PC-3 (cell line): ENCODE measurements around the gene FBXL16. TPM values are rescaled to one million over a fixed set of nuclear protein-coding genes. Genes with fewer than 3 reads are reported as not detected.

Source experiments
- ATAC-seq: fragments of 200-7000 bp; cut with Tn5 transposase; 2 replicates; pipeline ENCODE4 v1.9.1; 2020; ENCODE audit warnings: mild to moderate bottlenecking, moderate library complexity
- BruUV-seq: library from RNA; stranded (reverse); fragments of 400-500 nt; replicated peaks from 2 replicates; lab custom pipeline; 2021; lab: Mats Ljungman, UMichigan
- CTCF ChIA-PET: fragments of 300-600 bp; sonication (Branson Sonifier 250); formaldehyde crosslinking; loops from one replicate; lab custom pipeline; 2022; ENCODE audit warnings: antibody characterized with exemption; lab: Charles Lee
- POLR2A ChIA-PET: fragments of 300-600 bp; sonication (Branson Sonifier 250); formaldehyde crosslinking; loops from one replicate; lab custom pipeline; 2022; ENCODE audit warnings: antibody characterized with exemption; ENCODE audit not compliant: unreplicated experiment; lab: Charles Lee
- DNase-seq: peaks from one replicate; pipeline ENCODE4 v3.0.0-alpha.2; 2015
- H2AFZ ChIP-seq: fragments of 300-600 bp; sonication (generic); 2 replicates; pipeline ENCODE4 v1.6.0; 2016; ENCODE audit warnings: antibody characterized with exemption, low read length
- H3F3A ChIP-seq: fragments of 300-600 bp; sonication (generic); one replicate; pipeline ENCODE4 v1.6.0; 2017; ENCODE audit warnings: antibody characterized with exemption, low read length, control low read depth, mild to moderate bottlenecking; ENCODE audit not compliant: unreplicated experiment
- H3K27ac ChIP-seq: fragments of 300-600 bp; sonication (generic); 2 replicates; pipeline ENCODE4 v1.5.1; 2016; ENCODE audit warnings: mild to moderate bottlenecking, low read length
- H3K27me3 ChIP-seq: fragments of 300-600 bp; sonication (generic); 2 replicates; pipeline ENCODE4 v1.6.1; 2016; ENCODE audit warnings: low read length, mixed read lengths
- H3K36me3 ChIP-seq: fragments of 300-600 bp; sonication (generic); 2 replicates; pipeline ENCODE4 v1.6.1; 2016; ENCODE audit warnings: low read depth, mixed run types, low read length, mixed read lengths
- H3K4me1 ChIP-seq: fragments of 300-600 bp; sonication (generic); 2 replicates; pipeline ENCODE4 v1.5.1; 2016; ENCODE audit warnings: low read length; ENCODE audit not compliant: insufficient read depth
- H3K4me2 ChIP-seq: fragments of 300-600 bp; sonication (generic); 2 replicates; pipeline ENCODE4 v1.6.0; 2016; ENCODE audit warnings: low read length
- H3K4me3 ChIP-seq: fragments of 300-600 bp; sonication (generic); 2 replicates; pipeline ENCODE4 v1.5.1; 2016; ENCODE audit warnings: mild to moderate bottlenecking, low read length, mixed read lengths
- H3K79me2 ChIP-seq: fragments of 300-600 bp; sonication (generic); 2 replicates; pipeline ENCODE4 v1.6.1; 2017; ENCODE audit warnings: low read length, mixed read lengths
- H3K9ac ChIP-seq: fragments of 300-600 bp; sonication (generic); 2 replicates; pipeline ENCODE4 v1.6.0; 2016; ENCODE audit warnings: mild to moderate bottlenecking, low read length
- H3K9me2 ChIP-seq: fragments of 300-600 bp; sonication (generic); replicated peaks from 2 replicates; pipeline ENCODE4 v1.6.1; 2016; ENCODE audit warnings: mixed run types, low read length, mixed read lengths
- H3K9me3 ChIP-seq: fragments of 300-600 bp; sonication (generic); 2 replicates; pipeline ENCODE4 v1.6.1; 2016; ENCODE audit warnings: low read length, mixed read lengths
- H4K20me1 ChIP-seq: fragments of 300-600 bp; sonication (generic); 2 replicates; pipeline ENCODE4 v1.6.1; 2016; ENCODE audit warnings: low read length, mixed read lengths
- EZH2 ChIP-seq: fragments of 300-600 bp; sonication (generic); IDR thresholded peaks from one replicate; pipeline ENCODE4 v1.6.1; 2017; ENCODE audit warnings: antibody characterized with exemption, mild to moderate bottlenecking, low read length; ENCODE audit not compliant: unreplicated experiment
- EZH2phosphoT487 ChIP-seq: fragments of 300-600 bp; sonication (generic); IDR thresholded peaks from 2 replicates; pipeline ENCODE4 v1.6.1; 2018; ENCODE audit warnings: mild to moderate bottlenecking, antibody characterized with exemption, low read length, borderline replicate concordance
- intact Hi-C: fragments of 100-400 bp; cut with micrococcal nuclease; formaldehyde crosslinking; loops from 2 replicates; pipeline ENCODE4 v1.9.0; 2023
- total RNA-seq: library from RNA; depleted of rRNA; stranded (reverse); fragments of >200 nt; gene quantifications from 2 replicates; pipeline ENCODE4 v1.2.3, GENCODE V29; 2014
- TF ChIP-seq, protein P1 (sequence below): fragments of 300-600 bp; sonication (generic); conservative IDR thresholded peaks from 2 replicates; pipeline ENCODE4 v1.5.1; 2017; ENCODE audit warnings: antibody characterized with exemption, low read depth, mild to moderate bottlenecking, low read length

FBXL16 gene
- total RNA-seq, 1 experiment from 2014 or later = 7.5 TPM

DNA sequence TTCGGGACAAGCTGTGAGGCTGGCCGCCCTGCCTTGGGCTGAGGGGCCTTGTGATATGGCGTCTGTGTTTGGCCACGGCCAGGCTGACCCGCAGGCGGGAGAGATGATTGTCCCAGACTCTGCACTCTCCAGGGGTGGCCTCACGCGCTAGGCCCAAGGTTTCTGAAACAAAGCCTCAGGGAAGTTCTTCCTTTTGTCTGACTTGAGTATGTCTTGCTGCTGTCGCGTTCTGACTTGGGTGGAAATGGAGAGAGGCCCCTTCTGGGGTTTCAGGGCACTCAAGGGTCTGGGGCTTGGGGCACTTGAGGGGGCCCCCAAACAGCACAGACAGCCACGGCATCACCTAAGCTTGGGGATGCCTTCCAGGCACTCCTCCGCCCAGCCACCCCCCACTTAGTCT is 5.5 kb upstream of the FBXL16 start:
- Histone ChIP-seq H4K20me1 (no peaks in the 10 kb centered on the region), H3K9me3 (no peaks in the 10 kb centered on the region), H3K27ac (no peak overlapping the region), H3K4me2 (no peak overlapping the region), H3F3A (no peaks in the 10 kb centered on the region), H2AFZ (no peak overlapping the region), H3K36me3 (no peaks in the 10 kb centered on the region), H3K9me2 (no peaks in the 10 kb centered on the region), H3K9ac (no peak overlapping the region), H3K4me1 (peaks cover 16% of the 10 kb centered on the region), H3K4me3 (no peak overlapping the region), H3K79me2 (peaks cover 8% of the 10 kb centered on the region), H3K27me3 (peaks cover 26% of the 10 kb centered on the region)
- POLR2A ChIA-PET = no interaction called here
- TF ChIP-seq, protein P1, sequence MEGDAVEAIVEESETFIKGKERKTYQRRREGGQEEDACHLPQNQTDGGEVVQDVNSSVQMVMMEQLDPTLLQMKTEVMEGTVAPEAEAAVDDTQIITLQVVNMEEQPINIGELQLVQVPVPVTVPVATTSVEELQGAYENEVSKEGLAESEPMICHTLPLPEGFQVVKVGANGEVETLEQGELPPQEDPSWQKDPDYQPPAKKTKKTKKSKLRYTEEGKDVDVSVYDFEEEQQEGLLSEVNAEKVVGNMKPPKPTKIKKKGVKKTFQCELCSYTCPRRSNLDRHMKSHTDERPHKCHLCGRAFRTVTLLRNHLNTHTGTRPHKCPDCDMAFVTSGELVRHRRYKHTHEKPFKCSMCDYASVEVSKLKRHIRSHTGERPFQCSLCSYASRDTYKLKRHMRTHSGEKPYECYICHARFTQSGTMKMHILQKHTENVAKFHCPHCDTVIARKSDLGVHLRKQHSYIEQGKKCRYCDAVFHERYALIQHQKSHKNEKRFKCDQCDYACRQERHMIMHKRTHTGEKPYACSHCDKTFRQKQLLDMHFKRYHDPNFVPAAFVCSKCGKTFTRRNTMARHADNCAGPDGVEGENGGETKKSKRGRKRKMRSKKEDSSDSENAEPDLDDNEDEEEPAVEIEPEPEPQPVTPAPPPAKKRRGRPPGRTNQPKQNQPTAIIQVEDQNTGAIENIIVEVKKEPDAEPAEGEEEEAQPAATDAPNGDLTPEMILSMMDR = no peak
- TF ChIP-seq EZH2phosphoT487 (no peak), EZH2 (no peak)
- CTCF ChIA-PET = no interaction called here
- DNase-seq (no peak), ATAC-seq (no peak)
- intact Hi-C loops = loop anchor here (10.0 kb wide), 1 partner anchor 74 kb away; the partner anchor contains the start of genes CHTF18 and RPUSD1
- BruUV-seq = no TSS peak

DNA sequence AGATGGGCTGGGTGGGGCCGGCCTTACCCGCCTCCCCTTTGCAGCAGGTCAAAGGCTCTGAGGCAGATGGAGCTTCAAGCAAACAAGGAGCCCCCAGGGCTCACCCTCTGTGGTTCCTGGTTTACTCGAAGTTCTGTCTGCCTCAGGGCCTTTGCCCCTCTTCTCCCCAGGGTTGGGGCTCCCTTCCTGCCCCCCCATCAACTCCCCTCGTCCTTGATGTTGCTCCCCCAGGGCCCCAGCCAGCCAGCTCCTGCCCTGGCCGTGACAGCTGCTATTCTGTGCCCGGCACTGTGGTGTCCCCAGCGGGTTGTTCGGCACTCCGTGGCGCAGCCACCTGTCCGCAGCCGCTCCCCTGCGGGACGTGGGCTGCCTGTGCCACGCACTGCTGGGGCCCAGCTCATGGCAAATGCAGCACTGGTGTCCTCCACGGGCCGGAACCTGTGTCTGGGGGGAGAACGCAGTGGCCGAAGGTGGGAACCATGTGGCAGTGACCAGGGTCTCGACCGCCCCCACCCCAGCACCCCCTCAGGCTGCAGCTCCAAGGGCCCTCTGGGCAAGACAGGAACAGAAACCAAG is 5.0 kb upstream of the FBXL16 start:
- H3K79me2 ChIP-seq = peaks cover 4% of the 10 kb centered on the region; the same call in 1 of the 2 replicates
- no peak overlapping the region for H3K27ac ChIP-seq
- no peak overlapping the region for H3K4me3 ChIP-seq
- H3K9ac ChIP-seq = no peak overlapping the region
- H3K27me3 ChIP-seq = peaks cover 26% of the 10 kb centered on the region
- no TSS peak for BruUV-seq
- no peak overlapping the region for H2AFZ ChIP-seq
- TF ChIP-seq EZH2 (no peak), EZH2phosphoT487 (no peak)
- TF ChIP-seq, protein P1 = no peak
- H3K4me1 ChIP-seq = peaks cover 16% of the 10 kb centered on the region
- ATAC-seq (no peak), DNase-seq (no peak)
- CTCF ChIA-PET = no interaction called here
- H3K9me3 ChIP-seq = no peaks in the 10 kb centered on the region
- H3K9me2 ChIP-seq = no peaks in the 10 kb centered on the region
- POLR2A ChIA-PET = no interaction called here
- H4K20me1 ChIP-seq = no peaks in the 10 kb centered on the region
- H3F3A ChIP-seq = no peaks in the 10 kb centered on the region
- intact Hi-C loops = loop anchor here (10.0 kb wide), 1 partner anchor 74 kb away; the partner anchor contains the start of genes CHTF18 and RPUSD1
- H3K4me2 ChIP-seq = no peak overlapping the region
- no peaks in the 10 kb centered on the region for H3K36me3 ChIP-seq
